ENCODE measurements around the gene DUSP1. TPM values are rescaled to one million over a fixed set of nuclear protein-coding genes. Genes with fewer than 3 reads are reported as not detected.

Gene DUSP1
- total RNA-seq, 1 experiment from 2014 or later, result 16.6 TPM

GRCh38 chr5:172766287-172767108, 4.5 kb downstream of the DUSP1 start:
- H3K9ac ChIP-seq (ENCODE audit: low read length), result peak overlapping the region; percentile 70; the same call in 1 of the 2 replicates
- BruUV-seq (replicated peaks), result no TSS peak

GRCh38 chr5:172765766-172766286, 5.2 kb downstream of the DUSP1 start:
- H3K9me3 ChIP-seq (ENCODE audit: control insufficient read depth in 1 of 2, insufficient read depth in 1 of 2, low read depth in 1 of 2, low read length in 2 of 2), result no peaks in the 10 kb centered on the region
- TF ChIP-seq EZH2phosphoT487 (IDR thresholded peaks at IDR 0.05; ENCODE audit: borderline replicate concordance), result no peak
- TF ChIP-seq EZH2 (IDR thresholded peaks at IDR 0.05), result no peak
- TF ChIP-seq ZFX (IDR thresholded peaks at IDR 0.05), result no peak
- no peak for TF ChIP-seq CTCF (IDR thresholded peaks at IDR 0.05 in 2 of 3, conservative IDR thresholded peaks at IDR 0.05 in 1 of 3; ENCODE audit: borderline replicate concordance in 1 of 3, insufficient read depth in 1 of 3, low read depth in 2 of 3, low read length in 2 of 3)
- no peak for TF ChIP-seq FOSL1 (IDR thresholded peaks at IDR 0.05; ENCODE audit: low read depth)
- TF ChIP-seq CEBPB (IDR thresholded peaks at IDR 0.05; ENCODE audit: low read depth), result no peak
- TF ChIP-seq JUND (IDR thresholded peaks at IDR 0.05), result no peak
- TF ChIP-seq YY1 (IDR thresholded peaks at IDR 0.05; ENCODE audit: extremely low read depth, insufficient replicate concordance, low read depth, low read length), result no peak
- no peak for TF ChIP-seq REST (IDR thresholded peaks at IDR 0.05; ENCODE audit: low read depth)
- TF ChIP-seq SP1 (IDR thresholded peaks at IDR 0.05; ENCODE audit: low read depth), result no peak
- TF ChIP-seq ZNF274 (IDR thresholded peaks at IDR 0.05; ENCODE audit: low read depth, low read length), result no peak

More at GRCh38 chr5:172766287-172767108, 4.5 kb downstream of the DUSP1 start:
- DNase-seq (ENCODE audit: low read depth, low spot score) (no peak), ATAC-seq (no peak)
- Histone ChIP-seq H3K79me2 (ENCODE audit: insufficient read depth, low read length) (peaks cover 24% of the 10 kb centered on the region), H3K27ac (ENCODE audit: low read depth, low read length) (peak overlapping the region; percentile 54), H2AFZ (ENCODE audit: low read depth, low read length, poor library complexity, severe bottlenecking) (no peak overlapping the region), H3K4me2 (ENCODE audit: low read length) (peak overlapping the region; percentile 83; the same call in 1 of the 2 replicates), H3K36me3 (ENCODE audit: control insufficient read depth in 1 of 2, insufficient read depth in 2 of 2, low read length in 2 of 2) (peaks cover 8 to 14% of the 10 kb centered on the region in 2 experiments; a peak in 3 of 4 replicates), H3K4me1 (ENCODE audit: control insufficient read depth in 1 of 2, insufficient read depth in 2 of 2, low read length in 2 of 2) (peaks cover 23 to 46% of the 10 kb centered on the region in 2 experiments), H3K4me3 (replicated peaks in 1 of 2; ENCODE audit: low read depth in 1 of 2, low read length in 2 of 2) (no peak overlapping the region), H4K20me1 (ENCODE audit: insufficient read depth) (no peaks in the 10 kb centered on the region), H3K9me2 (ENCODE audit: insufficient read depth) (no peaks in the 10 kb centered on the region), H3K9me3 (ENCODE audit: control insufficient read depth in 1 of 2, insufficient read depth in 1 of 2, low read depth in 1 of 2, low read length in 2 of 2) (no peaks in the 10 kb centered on the region), H3K27me3 (ENCODE audit: insufficient read depth, low read length) (no peaks in the 10 kb centered on the region)
- peak; percentile 34; the same call in 1 of the 2 replicates for TF ChIP-seq POLR2AphosphoS5 (IDR thresholded peaks at IDR 0.05; ENCODE audit: low read depth, low read length)
- TF ChIP-seq ELF1 (IDR thresholded peaks at IDR 0.05; ENCODE audit: borderline replicate concordance, low read depth), result no peak
- ChIA-PET RAD21 (ENCODE audit: low non-redundant PET in 1 of 2, low total read pairs in 2 of 2, uncharacterized antibody in 2 of 2, unreplicated experiment in 2 of 2) (no interaction called here), POLR2A (interaction anchor here (2.0 kb wide), 1 partner anchor 12 kb away, joined by 7 read pairs; no protein-coding TSS in a partner anchor), CTCF (interaction anchor here (1.2 kb wide), 1 partner anchor 193 kb away, joined by 3 read pairs; the partner anchor contains the start of gene RPL26L1)
- intact Hi-C loops (cut with micrococcal nuclease), result loop anchor here (5.0 kb wide), 1 partner anchor 166 kb away; no protein-coding TSS in a partner anchor

More at GRCh38 chr5:172765766-172766286, 5.2 kb downstream of the DUSP1 start:
- CTCF ChIA-PET, result interaction anchor here (1.0 to 1.6 kb wide), 3 partner anchors 13 to 59 kb away, joined by 3 to 7 read pairs (median 3); no protein-coding TSS in a partner anchor
- H3K27ac ChIP-seq (ENCODE audit: low read depth, low read length), result peak overlapping the region; percentile 54
- intact Hi-C loops (cut with micrococcal nuclease), result loop anchor here (2.0 to 5.0 kb wide), 2 partner anchors 49 to 166 kb away; no protein-coding TSS in a partner anchor
- peaks cover 24% of the 10 kb centered on the region for H3K79me2 ChIP-seq (ENCODE audit: insufficient read depth, low read length)
- DNase-seq (ENCODE audit: low read depth, low spot score), result no peak
- POLR2A ChIA-PET, result interaction anchor here (1.1 to 1.7 kb wide), 2 partner anchors 11 to 562 kb away, joined by 3 to 10 read pairs; partner anchors contain the start of gene STC2
- no peaks in the 10 kb centered on the region for H3K9me2 ChIP-seq (ENCODE audit: insufficient read depth)
- RAD21 ChIA-PET (ENCODE audit: low non-redundant PET in 1 of 2, low total read pairs in 2 of 2, uncharacterized antibody in 2 of 2, unreplicated experiment in 2 of 2), result no interaction called here
- ATAC-seq, result no peak
- H4K20me1 ChIP-seq (ENCODE audit: insufficient read depth), result no peaks in the 10 kb centered on the region
- H3K36me3 ChIP-seq (ENCODE audit: control insufficient read depth in 1 of 2, insufficient read depth in 2 of 2, low read length in 2 of 2), result peaks cover 8 to 14% of the 10 kb centered on the region in 2 experiments; a peak in 3 of 4 replicates
- peak overlapping the region; percentile 83 for H3K4me2 ChIP-seq (ENCODE audit: low read length)
- H3K27me3 ChIP-seq (ENCODE audit: insufficient read depth, low read length), result no peaks in the 10 kb centered on the region
- peak overlapping the region; percentile 60 for H3K4me3 ChIP-seq (replicated peaks in 1 of 2; ENCODE audit: low read depth in 1 of 2, low read length in 2 of 2)
- peak overlapping the region; percentile 70 for H3K9ac ChIP-seq (ENCODE audit: low read length)
- H3K4me1 ChIP-seq (ENCODE audit: control insufficient read depth in 1 of 2, insufficient read depth in 2 of 2, low read length in 2 of 2), result peaks cover 23 to 43% of the 10 kb centered on the region in 2 experiments
- no TSS peak for BruUV-seq (replicated peaks)
- H2AFZ ChIP-seq (ENCODE audit: low read depth, low read length, poor library complexity, severe bottlenecking), result no peak overlapping the region

Measured in HCT116 (cell line).